Left ventricle myocardium inferior (tissue), 1 donor: Measurements from ENCODE around the gene ZNF385B. TPM values are rescaled to one million over a fixed set of nuclear protein-coding genes. Genes with fewer than 3 reads are reported as not detected.
A peak's percentile ranks its signal among the peaks of the same experiment; 100 is the strongest.

ENCODE experiments used
- DNase-seq: peaks from one replicate; pipeline ENCODE4 v3.0.0-alpha.2; 2020
- H3K27ac ChIP-seq: fragments of 200-600 bp; replicated peaks from 2 replicates; pipeline ENCODE4 v1.8.0; 2021
- H3K27me3 ChIP-seq: fragments of 200-600 bp; 2 replicates; pipeline ENCODE4 v1.8.0; 2021; ENCODE audit warnings: low read depth
- H3K36me3 ChIP-seq: fragments of 200-600 bp; 2 replicates; pipeline ENCODE4 v1.8.0; 2021
- H3K4me1 ChIP-seq: fragments of 200-600 bp; 2 replicates; pipeline ENCODE4 v1.8.0; 2021
- H3K4me3 ChIP-seq: fragments of 200-600 bp; 2 replicates; pipeline ENCODE4 v1.8.0; 2021; ENCODE audit warnings: mild to moderate bottlenecking, moderate library complexity
- H3K9me3 ChIP-seq: fragments of 200-600 bp; replicated peaks from 2 replicates; pipeline ENCODE4 v1.8.0; 2021
- intact Hi-C: fragments of 100-400 bp; cut with micrococcal nuclease; formaldehyde crosslinking; loops from one replicate; pipeline ENCODE4 v1.11.0; 2022
- total RNA-seq: library from RNA; stranded (reverse); fragmentation: NEBNext Ultra II Directional; extraction: Animal tissue kit (Norgen Biotek cat#: 25700); gene quantifications from one replicate; pipeline ENCODE4 v1.2.1, GENCODE V29; 2021
- TF ChIP-seq, protein P1 (sequence below): fragments of 200-600 bp; IDR thresholded peaks from 2 replicates; pipeline ENCODE4 v1.8.0; 2021; ENCODE audit warnings: antibody characterized with exemption, mild to moderate bottlenecking, borderline replicate concordance
- donor health status: DM: no; HTN: yes; CAD: no; lungs with severe emphysema.

ZNF385B gene
- total RNA-seq, 1 donor from 2014 or later: 0.14 TPM

DNA sequence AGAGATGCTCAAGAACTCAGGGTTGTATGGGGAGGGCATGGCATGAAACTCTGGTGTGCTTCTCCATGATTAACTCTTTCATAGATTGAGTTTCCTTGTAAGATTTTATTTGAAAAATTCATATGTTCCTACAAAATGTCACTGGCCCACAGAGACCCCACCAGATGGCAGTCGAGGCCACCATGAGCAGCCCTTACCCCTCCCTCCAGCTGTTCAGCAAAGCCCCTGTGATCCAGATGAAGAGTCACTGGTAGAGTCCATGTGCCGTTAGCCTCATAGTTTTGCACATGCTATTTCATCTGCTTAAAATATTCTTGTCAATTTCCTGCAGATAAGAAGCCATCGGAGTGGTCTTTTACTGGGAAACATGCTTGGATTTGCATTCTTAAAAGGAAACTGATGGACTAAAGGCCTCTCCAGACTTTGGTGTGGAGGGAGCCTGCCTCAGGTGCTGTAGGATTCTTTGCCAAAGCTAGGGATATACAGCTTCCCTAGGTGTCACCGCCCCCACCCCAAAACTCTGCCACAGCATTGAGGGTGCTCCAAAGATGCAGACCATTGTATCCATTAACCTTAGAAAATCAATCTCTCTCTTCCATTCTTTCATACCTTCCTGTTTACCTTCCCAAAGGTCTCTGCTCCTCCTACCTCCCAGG lies 18.8 kb downstream of the ZNF385B start:
- Histone ChIP-seq H3K9me3 (no peaks in the 10 kb centered on the region), H3K36me3 (no peaks in the 10 kb centered on the region), H3K27me3 (peaks cover 11% of the 10 kb centered on the region), H3K27ac (no peak overlapping the region), H3K4me3 (no peak overlapping the region), H3K4me1 (no peaks in the 10 kb centered on the region)
- TF ChIP-seq, protein P1, sequence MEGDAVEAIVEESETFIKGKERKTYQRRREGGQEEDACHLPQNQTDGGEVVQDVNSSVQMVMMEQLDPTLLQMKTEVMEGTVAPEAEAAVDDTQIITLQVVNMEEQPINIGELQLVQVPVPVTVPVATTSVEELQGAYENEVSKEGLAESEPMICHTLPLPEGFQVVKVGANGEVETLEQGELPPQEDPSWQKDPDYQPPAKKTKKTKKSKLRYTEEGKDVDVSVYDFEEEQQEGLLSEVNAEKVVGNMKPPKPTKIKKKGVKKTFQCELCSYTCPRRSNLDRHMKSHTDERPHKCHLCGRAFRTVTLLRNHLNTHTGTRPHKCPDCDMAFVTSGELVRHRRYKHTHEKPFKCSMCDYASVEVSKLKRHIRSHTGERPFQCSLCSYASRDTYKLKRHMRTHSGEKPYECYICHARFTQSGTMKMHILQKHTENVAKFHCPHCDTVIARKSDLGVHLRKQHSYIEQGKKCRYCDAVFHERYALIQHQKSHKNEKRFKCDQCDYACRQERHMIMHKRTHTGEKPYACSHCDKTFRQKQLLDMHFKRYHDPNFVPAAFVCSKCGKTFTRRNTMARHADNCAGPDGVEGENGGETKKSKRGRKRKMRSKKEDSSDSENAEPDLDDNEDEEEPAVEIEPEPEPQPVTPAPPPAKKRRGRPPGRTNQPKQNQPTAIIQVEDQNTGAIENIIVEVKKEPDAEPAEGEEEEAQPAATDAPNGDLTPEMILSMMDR: peak; percentile 43
- intact Hi-C loops: loop anchor here (10.0 kb wide), 1 partner anchor 232 kb away; no protein-coding TSS in a partner anchor
- no peak for DNase-seq

DNA sequence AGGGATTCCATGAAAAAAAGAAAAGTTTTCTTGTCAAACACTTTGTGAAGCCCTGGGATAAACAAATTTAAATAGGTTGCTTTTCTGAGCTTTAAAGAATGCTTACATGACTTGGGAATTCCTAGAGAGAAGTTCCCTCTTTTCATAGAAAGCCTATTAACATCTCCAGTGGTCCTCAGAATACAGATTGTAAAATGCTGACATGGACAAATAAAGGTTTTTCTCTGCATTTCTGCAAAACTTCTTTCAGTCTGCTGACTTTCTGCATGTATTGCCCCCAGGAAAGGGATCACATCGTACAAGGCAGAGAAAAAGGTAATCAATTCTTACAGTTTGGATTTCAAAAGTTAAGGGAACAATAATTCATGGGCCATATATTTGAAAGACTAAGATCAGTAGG lies 20.6 kb downstream of the ZNF385B start:
- Histone ChIP-seq H3K4me1 (no peaks in the 10 kb centered on the region), H3K36me3 (no peaks in the 10 kb centered on the region), H3K27me3 (no peaks in the 10 kb centered on the region), H3K4me3 (no peak overlapping the region), H3K9me3 (no peaks in the 10 kb centered on the region), H3K27ac (no peak overlapping the region)
- DNase-seq: no peak
- TF ChIP-seq, protein P1: no peak
- intact Hi-C loops: loop anchor here (10.0 kb wide), 1 partner anchor 234 kb away; no protein-coding TSS in a partner anchor

DNA sequence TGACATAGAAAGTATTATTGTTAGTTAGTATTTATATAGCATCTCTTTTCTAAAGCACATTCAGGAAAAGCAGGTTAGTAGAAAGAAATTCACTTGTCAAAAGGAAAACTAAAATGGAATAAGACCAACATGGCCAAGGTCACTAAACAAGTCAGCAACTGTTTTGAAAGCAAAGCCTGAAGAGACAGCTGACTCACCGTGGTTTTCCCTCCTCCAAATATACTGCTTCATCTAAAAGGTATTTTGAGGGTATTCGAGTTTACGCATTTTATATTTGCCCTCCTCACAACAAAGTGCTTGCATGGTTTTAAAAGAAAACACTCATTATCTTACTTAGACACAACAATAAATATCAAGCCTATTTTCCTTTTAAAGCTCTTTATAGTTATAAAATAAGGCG lies 24.0 kb downstream of the ZNF385B start:
- TF ChIP-seq, protein P1: no peak
- intact Hi-C loops: no loop called here
- H3K4me3 ChIP-seq: no peak overlapping the region
- DNase-seq: no peak
- no peak overlapping the region for H3K27ac ChIP-seq
- H3K36me3 ChIP-seq: no peaks in the 10 kb centered on the region
- H3K4me1 ChIP-seq: no peaks in the 10 kb centered on the region
- H3K27me3 ChIP-seq: no peaks in the 10 kb centered on the region
- H3K9me3 ChIP-seq: no peaks in the 10 kb centered on the region

GRCh38 chr2:179830043-179830787 lies 31.2 kb downstream of the ZNF385B start:
- Histone ChIP-seq H3K36me3 (no peaks in the 10 kb centered on the region), H3K27me3 (no peaks in the 10 kb centered on the region), H3K9me3 (no peaks in the 10 kb centered on the region), H3K4me3 (no peak overlapping the region), H3K27ac (no peak overlapping the region), H3K4me1 (no peaks in the 10 kb centered on the region)
- TF ChIP-seq, protein P1: no peak
- intact Hi-C loops: no loop called here
- no peak for DNase-seq

- TF ChIP-seq, protein P1: no peak
- Histone ChIP-seq H3K9me3 (no peaks in the 10 kb centered on the region), H3K4me1 (no peaks in the 10 kb centered on the region), H3K27ac (no peak overlapping the region), H3K4me3 (no peak overlapping the region), H3K36me3 (no peaks in the 10 kb centered on the region), H3K27me3 (peaks cover 8% of the 10 kb centered on the region)
- intact Hi-C loops: no loop called here
- no peak for DNase-seq
Measured at GRCh38 chr2:179826297-179826696, 35.1 kb downstream of the ZNF385B start.
